Measurements from ENCODE around the gene PPP1R9B. TPM values are rescaled to one million over a fixed set of nuclear protein-coding genes. Genes with fewer than 3 reads are reported as not detected.

Gene PPP1R9B
- total RNA-seq, 4 donors from 2014 or later: 24.9 to 35.9 (median 28.2) TPM

- Histone ChIP-seq H3K27ac (no peak overlapping the region), H3K36me3 (no peaks in the 10 kb centered on the region), H3K9me3 (no peaks in the 10 kb centered on the region), H3K4me3 (no peak overlapping the region), H3K27me3 (peaks cover 5 to 41% (median 9%) of the 10 kb centered on the region in 4 donors), H3K4me1 (peaks cover 12 to 48% (median 16%) of the 10 kb centered on the region in 3 donors)
- no peak for DNase-seq
- intact Hi-C loops (cut with DNase I): no loop called here
- 41 to 70% methylated on average over 5 of the region's 6 CpGs for WGBS, 2 donors
- TF ChIP-seq CTCF (IDR thresholded peaks at IDR 0.05) (no peak), POLR2A (IDR thresholded peaks at IDR 0.05) (no peak)
Observed at GRCh38 chr17:50127697-50128361, 22.6 kb downstream of the PPP1R9B start.

- 87 to 96% methylated on average over 4 of the region's 4 CpGs for WGBS, 2 donors
- no peak for TF ChIP-seq CTCF (IDR thresholded peaks at IDR 0.05)
- TF ChIP-seq POLR2A (IDR thresholded peaks at IDR 0.05): no peak
Observed at GRCh38 chr17:50125420-50125997, 25.0 kb downstream of the PPP1R9B start.

GRCh38 chr17:50123649-50124349 lies 26.7 kb downstream of the PPP1R9B start:
- 38 to 56% methylated on average over 9 to 11 of the region's 12 CpGs for WGBS, 2 donors
- Histone ChIP-seq H3K27ac (peak overlapping the region in 3 of 4 donors; percentile 27 to 72 (median 54)), H3K27me3 (peaks cover 0 to 29% (median 2%) of the 10 kb centered on the region in 4 donors), H3K4me3 (no peak overlapping the region), H3K9me3 (no peaks in the 10 kb centered on the region), H3K4me1 (peaks cover under 1 to 24% (median 5%) of the 10 kb centered on the region in 3 donors), H3K36me3 (no peaks in the 10 kb centered on the region)
- TF ChIP-seq POLR2A (IDR thresholded peaks at IDR 0.05): no peak
- TF ChIP-seq CTCF (IDR thresholded peaks at IDR 0.05): no peak
- no peak for DNase-seq
- intact Hi-C loops (cut with DNase I): no loop called here

More at GRCh38 chr17:50125420-50125997, 25.0 kb downstream of the PPP1R9B start:
- H3K4me1 ChIP-seq: peaks cover 12 to 41% (median 16%) of the 10 kb centered on the region in 3 donors
- no peak overlapping the region for H3K4me3 ChIP-seq
- H3K27ac ChIP-seq: no peak overlapping the region
- no peak for DNase-seq
- no peaks in the 10 kb centered on the region for H3K36me3 ChIP-seq
- H3K27me3 ChIP-seq: peaks cover 5 to 35% (median 9%) of the 10 kb centered on the region in 4 donors
- intact Hi-C loops (cut with DNase I): no loop called here
- H3K9me3 ChIP-seq: no peaks in the 10 kb centered on the region

- Histone ChIP-seq H3K27me3 (peaks cover 0 to 28% (median 0%) of the 10 kb centered on the region in 4 donors), H3K9me3 (no peaks in the 10 kb centered on the region)
- TF ChIP-seq POLR2A (IDR thresholded peaks at IDR 0.05) (no peak), CTCF (IDR thresholded peaks at IDR 0.05) (no peak)
Observed at GRCh38 chr17:50122945-50123344, 27.5 kb downstream of the PPP1R9B start.

More at GRCh38 chr17:50122945-50123344, 27.5 kb downstream of the PPP1R9B start:
- intact Hi-C loops (cut with DNase I): no loop called here
- Histone ChIP-seq H3K36me3 (no peaks in the 10 kb centered on the region), H3K4me1 (peaks cover 0 to 19% (median 5%) of the 10 kb centered on the region in 3 donors), H3K4me3 (no peak overlapping the region), H3K27ac (no peak overlapping the region)
- WGBS, 2 donors: 69 to 90% methylated on average over 3 of the region's 3 CpGs
- no peak for DNase-seq

Measured in esophagus squamous epithelium (tissue), 5 donors.